ENCODE measurements around the gene USP40. TPM values are rescaled to one million over a fixed set of nuclear protein-coding genes. Genes with fewer than 3 reads are reported as not detected.
A peak's percentile ranks its signal among the peaks of the same experiment; 100 is the strongest.
"Not testable (repeated sequence)": the region's sequence is repeated elsewhere in the genome, so short reads cannot be mapped to it uniquely, and the experiment has no call there.

Gene USP40
- polyA plus RNA-seq, 1 donor from 2014 or later, result 4.1 TPM

DNA sequence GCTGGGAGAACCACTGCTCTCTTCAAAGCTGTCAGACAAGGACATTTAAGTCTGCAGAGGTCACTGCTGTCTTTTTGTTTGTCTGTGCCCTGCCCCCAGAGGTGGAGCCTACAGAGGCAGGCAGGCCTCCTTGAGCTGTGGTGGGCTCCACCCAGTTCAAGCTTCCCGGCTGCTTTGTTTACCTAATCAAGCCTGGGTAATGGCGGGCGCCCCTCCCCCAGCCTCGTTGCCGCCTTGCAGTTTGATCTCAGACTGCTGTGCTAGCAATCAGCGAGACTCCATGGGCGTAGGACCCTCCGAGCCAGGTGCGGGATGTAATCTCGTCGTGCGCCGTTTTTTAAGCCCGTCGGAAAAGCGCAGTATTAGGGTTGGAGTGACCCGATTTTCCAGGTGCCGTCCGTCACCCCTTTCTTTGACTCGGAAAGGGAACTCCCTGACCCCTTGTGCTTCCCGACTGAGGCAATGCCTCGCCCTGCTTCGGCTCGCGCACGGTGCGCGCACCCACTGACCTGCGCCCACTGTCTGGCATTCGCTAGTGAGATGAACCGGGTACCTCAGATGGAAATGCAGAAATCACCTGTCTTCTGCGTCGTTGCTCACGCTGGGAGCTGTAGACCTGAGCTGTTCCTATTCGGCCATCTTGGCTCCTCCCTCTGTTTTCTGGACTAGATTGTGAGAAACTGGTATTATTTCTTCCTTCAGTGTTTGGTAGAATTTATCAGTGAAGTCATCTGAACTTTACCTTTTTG lies 16.8 kb upstream of the USP40 start:
- H3K4me3 Mint-ChIP-seq, result peak overlapping the region in 2 of 4 donors; percentile 35 to 85
- not testable (repeated sequence) for H3K36me3 Mint-ChIP-seq, H3K9me3 Mint-ChIP-seq, H3K4me1 Mint-ChIP-seq, H3K27me3 Mint-ChIP-seq
- H3K27ac Mint-ChIP-seq, result peak overlapping the region in 1 of 3 donors; percentile 13

GRCh38 chr2:233577341-233577740 lies 10.8 kb upstream of the USP40 start:
- not testable (repeated sequence) for H3K9me3 Mint-ChIP-seq, H3K27ac Mint-ChIP-seq, H3K4me1 Mint-ChIP-seq, H3K27me3 Mint-ChIP-seq, H3K36me3 Mint-ChIP-seq, H3K4me3 Mint-ChIP-seq

DNA sequence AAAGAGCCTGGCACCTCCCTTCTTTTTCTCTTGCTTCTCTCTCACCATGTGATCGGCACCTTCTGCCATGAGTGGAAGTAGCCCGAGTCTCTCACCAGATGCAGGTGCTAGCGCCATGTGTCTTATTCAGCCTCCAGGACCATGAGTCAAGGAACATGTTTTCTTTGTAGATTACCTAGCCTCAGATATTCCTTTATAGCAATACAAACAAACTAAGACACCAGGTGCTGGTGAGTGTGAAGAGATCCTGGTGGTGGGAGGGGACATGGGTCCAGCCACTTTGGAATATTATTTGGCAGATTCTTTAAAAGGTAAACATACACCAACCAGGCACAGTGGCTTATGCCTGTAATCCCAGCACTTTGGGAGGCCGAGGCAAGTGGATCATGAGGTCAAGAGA lies 5.9 kb upstream of the USP40 start:
- peaks cover 0 to 1% (median 0%) of the 10 kb centered on the region in 3 donors for H3K4me1 Mint-ChIP-seq
- H3K4me3 Mint-ChIP-seq, result no peak overlapping the region
- no peak overlapping the region for H3K27ac Mint-ChIP-seq
- H3K9me3 Mint-ChIP-seq, result no peaks in the 10 kb centered on the region
- no peaks in the 10 kb centered on the region for H3K36me3 Mint-ChIP-seq
- peaks cover 5% of the 10 kb centered on the region for H3K27me3 Mint-ChIP-seq

DNA sequence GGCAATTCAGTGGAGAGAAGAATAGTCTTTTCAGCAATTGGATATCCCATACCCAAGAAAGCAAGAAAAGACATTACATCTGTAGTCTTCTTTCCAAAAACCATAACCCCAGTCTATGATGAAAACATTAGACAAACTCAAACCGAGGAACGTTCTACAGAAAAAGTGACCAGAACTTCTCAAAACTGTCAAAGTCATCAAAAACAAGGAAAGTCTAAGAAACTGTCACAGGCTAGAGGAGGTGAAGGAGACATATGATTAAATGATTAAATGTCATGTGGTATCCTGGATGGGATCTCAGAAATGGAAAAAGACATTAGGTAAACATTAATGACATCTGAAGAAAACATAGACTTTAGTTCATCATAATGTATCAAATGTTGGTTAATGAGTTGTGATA lies 4.9 kb upstream of the USP40 start:
- Mint-ChIP-seq H3K4me1 (peaks cover 0 to 1% (median 0%) of the 10 kb centered on the region in 3 donors), H3K27me3 (peaks cover 5% of the 10 kb centered on the region), H3K4me3 (no peak overlapping the region), H3K36me3 (no peaks in the 10 kb centered on the region), H3K27ac (no peak overlapping the region), H3K9me3 (no peaks in the 10 kb centered on the region)

DNA sequence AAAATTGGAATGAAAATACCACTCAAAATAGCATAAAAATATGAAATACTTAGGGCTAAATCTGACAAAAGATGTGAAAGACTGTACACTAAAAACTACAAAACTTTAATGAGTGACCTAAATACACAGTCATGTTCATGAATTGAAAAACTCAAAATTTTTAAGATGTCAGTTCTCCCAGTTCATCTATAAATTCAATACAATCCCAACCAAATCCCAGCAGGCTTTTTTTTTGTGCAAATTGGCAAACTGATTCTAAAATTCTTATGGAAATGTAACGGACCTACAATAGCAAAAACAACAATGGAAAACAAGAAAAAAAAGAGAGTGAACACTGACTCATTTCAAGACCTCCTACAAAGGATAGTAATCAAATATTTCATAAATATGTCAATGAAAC lies 4.4 kb upstream of the USP40 start:
- peaks cover 5% of the 10 kb centered on the region for H3K27me3 Mint-ChIP-seq
- H3K4me3 Mint-ChIP-seq, result no peak overlapping the region
- H3K36me3 Mint-ChIP-seq, result no peaks in the 10 kb centered on the region
- H3K27ac Mint-ChIP-seq, result no peak overlapping the region
- peaks cover 0 to 1% (median 0%) of the 10 kb centered on the region in 3 donors for H3K4me1 Mint-ChIP-seq
- no peaks in the 10 kb centered on the region for H3K9me3 Mint-ChIP-seq

- H3K27me3 Mint-ChIP-seq, result no peaks in the 10 kb centered on the region
- H3K4me3 Mint-ChIP-seq, result peak overlapping the region; percentile 94 to 99 (median 96)
- H3K27ac Mint-ChIP-seq, result peak overlapping the region in 2 of 3 donors; percentile 93 to 95
- peaks cover 5 to 10% (median 7%) of the 10 kb centered on the region in 3 donors for H3K4me1 Mint-ChIP-seq
- H3K36me3 Mint-ChIP-seq, result peaks cover 4% of the 10 kb centered on the region
- no peaks in the 10 kb centered on the region for H3K9me3 Mint-ChIP-seq
Observed at GRCh38 chr2:233565685-233566140, 869 bp downstream of the USP40 start.

DNA sequence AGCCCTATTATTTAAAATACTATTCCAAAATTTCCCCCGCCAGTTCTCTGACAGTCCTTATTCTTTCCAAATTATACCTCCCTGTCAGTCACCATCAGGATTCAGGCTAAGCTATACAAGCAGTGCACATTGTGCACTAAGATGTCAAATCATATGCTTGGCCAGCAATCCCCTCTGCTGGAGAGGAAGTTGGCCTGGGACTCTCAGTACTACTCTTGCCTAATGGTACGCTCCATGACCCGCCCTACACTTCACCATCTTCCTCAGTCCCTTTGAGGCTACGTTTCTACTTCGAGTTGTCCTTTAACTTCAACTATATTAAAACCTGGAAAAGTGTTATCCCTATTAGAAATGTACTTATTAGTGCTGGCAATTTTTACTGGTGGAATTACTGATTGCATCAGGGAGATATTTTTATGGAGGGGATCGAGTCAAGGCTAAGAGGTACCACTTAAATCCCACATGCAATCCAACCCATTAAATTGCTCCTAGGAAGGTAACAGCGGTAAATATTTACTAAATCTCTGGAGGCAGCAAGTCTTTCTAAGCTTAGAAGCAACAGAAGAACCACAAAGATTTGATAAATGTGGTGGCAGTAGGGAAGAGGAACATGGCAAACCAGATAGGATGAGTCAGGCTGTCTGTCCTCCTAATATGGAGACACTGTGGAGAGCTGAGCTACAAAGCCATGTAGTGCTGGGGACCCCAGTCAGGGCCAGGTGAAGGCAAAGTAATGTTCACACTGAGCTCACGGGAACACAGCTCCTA lies 2.7 kb downstream of the USP40 start:
- Mint-ChIP-seq H3K27ac (peak overlapping the region in 1 of 3 donors; percentile 32), H3K9me3 (no peaks in the 10 kb centered on the region), H3K27me3 (no peaks in the 10 kb centered on the region), H3K4me3 (peak overlapping the region in 1 of 4 donors; percentile 14), H3K4me1 (peaks cover 7 to 10% (median 8%) of the 10 kb centered on the region in 3 donors), H3K36me3 (peaks cover 8% of the 10 kb centered on the region)

DNA sequence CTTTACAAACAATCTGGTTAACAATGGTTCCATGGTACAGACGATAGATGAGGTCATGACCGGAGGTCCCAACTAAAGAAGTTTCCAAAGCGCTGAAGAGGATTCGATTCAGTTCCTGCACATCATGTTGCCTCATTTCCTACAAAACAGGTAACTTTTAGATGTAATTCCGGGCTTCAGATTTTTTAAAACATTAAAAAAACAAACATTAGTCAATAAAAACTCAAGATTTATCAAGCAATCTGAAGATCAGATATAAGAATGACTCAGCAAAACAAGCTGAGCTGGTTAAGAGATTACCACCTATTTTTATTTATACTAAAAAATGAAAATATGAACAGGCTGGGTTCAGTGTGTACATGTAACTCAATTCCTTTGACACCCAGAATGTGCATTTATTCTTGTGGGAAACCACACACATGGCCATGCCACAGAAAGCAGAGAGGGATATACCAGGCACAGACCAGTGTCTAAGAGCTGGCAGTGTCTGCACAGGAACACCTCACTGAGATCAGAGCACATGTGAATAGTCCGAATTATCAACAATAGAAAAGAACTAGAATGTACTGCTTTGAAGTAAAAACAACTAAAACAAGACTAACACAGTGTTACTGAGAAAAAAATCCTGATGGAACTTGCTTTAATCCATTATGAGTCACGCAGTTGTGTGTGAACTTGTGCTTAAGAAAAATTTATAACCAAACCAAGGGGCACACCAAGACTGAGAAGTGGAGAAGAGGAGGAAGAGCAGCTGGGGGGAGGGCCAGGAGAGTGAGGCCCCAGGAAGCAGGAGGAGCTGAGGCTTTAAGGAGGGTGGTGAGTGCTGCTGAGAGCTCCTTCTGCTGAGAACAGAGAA lies 9.5 kb downstream of the USP40 start:
- Mint-ChIP-seq H3K36me3 (peaks cover 12% of the 10 kb centered on the region), H3K27me3 (no peaks in the 10 kb centered on the region), H3K4me1 (peaks cover 5 to 9% (median 6%) of the 10 kb centered on the region in 3 donors), H3K4me3 (peak overlapping the region in 1 of 4 donors; percentile 14), H3K27ac (peak overlapping the region in 1 of 3 donors; percentile 92), H3K9me3 (no peaks in the 10 kb centered on the region)

GRCh38 chr2:233553366-233553765 lies 13.2 kb downstream of the USP40 start:
- Mint-ChIP-seq H3K4me1 (peaks cover 5 to 6% (median 5%) of the 10 kb centered on the region in 3 donors), H3K27ac (no peak overlapping the region), H3K9me3 (no peaks in the 10 kb centered on the region), H3K27me3 (no peaks in the 10 kb centered on the region), H3K4me3 (no peak overlapping the region), H3K36me3 (peaks cover 8% of the 10 kb centered on the region)

DNA sequence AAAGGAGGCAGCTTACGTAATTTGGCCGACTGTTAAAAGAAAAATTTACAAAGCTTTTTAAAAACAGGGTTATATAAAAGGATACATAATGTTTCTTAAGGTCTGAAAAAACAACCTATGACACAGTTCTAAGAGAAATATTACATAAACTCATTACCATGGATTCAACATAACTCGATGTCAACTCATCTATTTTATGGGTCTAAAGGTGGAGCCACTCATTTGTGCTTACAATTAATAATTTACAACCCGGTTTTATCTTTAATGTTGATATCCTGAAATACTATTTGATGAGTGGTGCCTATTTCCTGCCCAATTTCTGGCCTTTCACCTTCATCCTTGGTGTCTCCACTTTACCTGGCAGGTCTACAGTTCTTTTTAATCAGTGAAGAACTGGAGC lies 15.1 kb downstream of the USP40 start:
- Mint-ChIP-seq H3K36me3 (peaks cover 3% of the 10 kb centered on the region), H3K4me3 (no peak overlapping the region), H3K4me1 (peaks cover 0 to 2% (median 0%) of the 10 kb centered on the region in 3 donors), H3K27me3 (no peaks in the 10 kb centered on the region), H3K27ac (no peak overlapping the region), H3K9me3 (no peaks in the 10 kb centered on the region)

DNA sequence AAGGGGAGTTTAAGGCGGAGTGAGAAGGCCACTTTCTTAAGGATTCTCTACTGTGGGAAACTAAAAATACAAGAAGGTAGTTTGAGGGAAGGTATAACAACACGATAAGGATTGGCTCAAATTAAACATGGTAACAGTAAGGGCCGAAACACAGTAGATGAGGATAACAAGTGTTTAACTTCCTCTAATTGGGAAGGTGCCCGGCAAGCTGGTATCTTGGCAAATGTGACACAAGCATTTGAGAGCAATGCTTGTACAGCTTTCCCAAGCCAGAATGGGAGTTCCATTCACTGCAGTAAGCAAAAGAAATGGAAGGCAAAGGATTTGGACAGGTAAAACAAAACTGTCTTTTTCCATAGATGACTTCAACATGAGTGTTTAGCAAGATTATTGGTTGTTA lies 19.8 kb downstream of the USP40 start:
- H3K4me1 Mint-ChIP-seq, result peaks cover 0 to 5% (median 1%) of the 10 kb centered on the region in 3 donors
- H3K27ac Mint-ChIP-seq, result no peak overlapping the region
- no peaks in the 10 kb centered on the region for H3K9me3 Mint-ChIP-seq
- peaks cover 22% of the 10 kb centered on the region for H3K36me3 Mint-ChIP-seq
- H3K4me3 Mint-ChIP-seq, result no peak overlapping the region
- no peaks in the 10 kb centered on the region for H3K27me3 Mint-ChIP-seq

- Mint-ChIP-seq H3K9me3 (no peaks in the 10 kb centered on the region), H3K27ac (peak overlapping the region in 1 of 3 donors; percentile 1), H3K36me3 (peaks cover 25% of the 10 kb centered on the region), H3K4me1 (peaks cover 0 to 5% (median 1%) of the 10 kb centered on the region in 3 donors), H3K4me3 (no peak overlapping the region), H3K27me3 (no peaks in the 10 kb centered on the region)
Observed at GRCh38 chr2:233546101-233546500, 20.5 kb downstream of the USP40 start.

DNA sequence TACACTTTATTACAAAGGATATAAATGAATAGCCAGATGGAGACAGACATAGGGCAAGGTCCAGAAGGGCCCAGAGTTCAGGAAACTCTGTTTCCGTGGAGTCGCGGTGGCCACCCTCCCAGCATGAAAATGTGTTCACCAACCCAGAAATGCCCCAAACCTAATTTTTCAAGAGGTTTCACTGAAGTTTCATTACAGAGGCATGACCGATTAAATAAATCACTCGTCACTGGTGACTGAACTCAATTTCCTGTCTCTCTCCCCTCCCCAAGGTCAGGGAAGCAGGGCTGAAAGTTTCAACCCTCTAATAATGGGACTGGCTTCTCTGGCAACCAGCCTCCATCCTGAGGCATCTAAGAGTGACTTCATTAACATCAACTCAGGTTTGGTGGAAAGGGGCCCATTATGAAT lies 22.4 kb downstream of the USP40 start:
- H3K36me3 Mint-ChIP-seq, result peaks cover 32% of the 10 kb centered on the region
- peaks cover 0 to 5% (median 1%) of the 10 kb centered on the region in 3 donors for H3K4me1 Mint-ChIP-seq
- H3K4me3 Mint-ChIP-seq, result no peak overlapping the region
- no peaks in the 10 kb centered on the region for H3K27me3 Mint-ChIP-seq
- peak overlapping the region in 1 of 3 donors; percentile 10 for H3K27ac Mint-ChIP-seq
- no peaks in the 10 kb centered on the region for H3K9me3 Mint-ChIP-seq

DNA sequence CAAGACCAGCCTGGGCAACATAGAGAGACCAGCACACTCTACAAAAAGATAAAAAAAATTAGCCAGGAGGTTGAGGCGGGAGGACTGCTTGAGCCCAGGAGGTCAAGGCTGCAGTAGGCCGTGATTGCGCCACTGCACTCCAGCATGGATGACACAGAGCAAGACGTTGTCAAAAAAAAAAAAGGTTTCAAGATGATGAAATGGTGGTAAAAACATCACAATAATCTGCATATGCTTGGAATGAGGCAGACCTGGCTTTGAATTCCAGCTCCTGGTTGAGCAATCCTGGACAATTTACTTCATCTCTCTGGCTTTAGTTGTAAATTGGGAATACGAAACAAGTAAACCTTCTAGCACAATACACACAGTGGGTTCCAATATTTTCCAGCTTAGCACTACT lies 24.1 kb downstream of the USP40 start:
- Mint-ChIP-seq H3K4me1 (peaks cover 0 to 5% (median 1%) of the 10 kb centered on the region in 3 donors), H3K9me3 (no peaks in the 10 kb centered on the region), H3K27ac (no peak overlapping the region), H3K4me3 (no peak overlapping the region), H3K36me3 (peaks cover 44% of the 10 kb centered on the region), H3K27me3 (no peaks in the 10 kb centered on the region)

DNA sequence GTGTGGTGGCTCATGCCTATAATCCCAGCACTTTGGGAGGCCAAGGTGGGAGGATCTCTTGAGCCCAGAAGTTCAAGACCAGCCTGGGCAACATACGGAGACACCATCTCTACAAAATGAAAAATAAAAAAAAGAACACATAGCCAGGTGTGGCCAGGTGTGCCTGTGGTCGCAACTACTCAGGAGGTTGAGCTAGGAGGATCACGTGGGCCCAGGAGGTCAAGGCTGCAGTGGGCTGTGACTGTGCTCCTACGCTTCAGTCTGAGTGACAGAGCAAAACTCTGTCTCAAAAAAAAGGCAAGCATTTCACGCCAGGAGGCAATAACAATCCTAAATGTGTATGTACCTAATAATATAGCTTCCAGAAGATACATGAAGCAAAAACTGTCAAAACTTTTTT lies 27.8 kb downstream of the USP40 start:
- H3K27ac Mint-ChIP-seq, result no peak overlapping the region
- H3K36me3 Mint-ChIP-seq, result peaks cover 33% of the 10 kb centered on the region
- H3K4me1 Mint-ChIP-seq, result no peaks in the 10 kb centered on the region
- H3K27me3 Mint-ChIP-seq, result no peaks in the 10 kb centered on the region
- H3K9me3 Mint-ChIP-seq, result no peaks in the 10 kb centered on the region
- no peak overlapping the region for H3K4me3 Mint-ChIP-seq

All from IgD-negative memory B cell (primary cell).